Peyer's patch (tissue), 4 donors: ENCODE results near the gene KCNJ10. TPM values are rescaled to one million over a fixed set of nuclear protein-coding genes. Genes with fewer than 3 reads are reported as not detected.

ENCODE experiments used
- DNase-seq, 3 donors: peaks; one replicate each; pipeline ENCODE4 v3.0.0-alpha.2; 2017 to 2019
- H3K27ac ChIP-seq, 4 donors: fragments of 200-600 bp; sonication (generic); one replicate each; pipeline ENCODE4 v1.5.1; 2016 to 2019
- H3K27me3 ChIP-seq, 2 donors: fragments of 200-600 bp; sonication (generic); one replicate each; pipeline ENCODE4 v1.5.1; 2019
- H3K36me3 ChIP-seq, 3 donors: fragments of 200-600 bp; sonication (generic); one replicate each; pipeline ENCODE4 v1.5.1; 2016 to 2019
- H3K4me1 ChIP-seq, 4 donors: fragments of 200-600 bp; sonication (generic); one replicate each; pipeline ENCODE4 v1.5.1; 2016 to 2019
- H3K4me3 ChIP-seq, 4 donors: fragments of 200-600 bp; sonication (generic); 1 replicate in 3 of 4; 2 replicates in 1 of 4; pipeline ENCODE4 v1.5.1; 2016 to 2019; ENCODE audit warnings: mild to moderate bottlenecking in 1 of 4
- H3K9me3 ChIP-seq, 4 donors: fragments of 200-600 bp; sonication (generic); one replicate each; pipeline ENCODE4 v1.5.1; 2016 to 2019; ENCODE audit warnings: mild to moderate bottlenecking in 1 of 4
- POLR2A ChIP-seq, 2 donors: fragments of 450-650 bp; IDR thresholded peaks; one replicate each; pipeline ENCODE4 v1.5.1; 2017; ENCODE audit warnings: antibody characterized with exemption in 2 of 2, mild to moderate bottlenecking in 2 of 2, moderate library complexity in 2 of 2
- total RNA-seq, 4 donors: library from RNA; depleted of rRNA; stranded (reverse); fragments of >200 nt; gene quantifications; one replicate each; pipeline ENCODE4 v1.1.0, GENCODE V29; 2016
- TF ChIP-seq, protein P1 (sequence below), 6 experiments: fragments of 450-650 bp in 4 of 6; fragments of 200-600 bp in 2 of 6; sonication (generic) in 1 of 6; IDR thresholded peaks; one replicate each; pipeline ENCODE4 v1.5.1; 2017 to 2019; ENCODE audit warnings: antibody characterized with exemption in 6 of 6, mild to moderate bottlenecking in 3 of 6, moderate library complexity in 1 of 6

KCNJ10 gene
- total RNA-seq, 4 donors from 2014 or later = not detected

DNA sequence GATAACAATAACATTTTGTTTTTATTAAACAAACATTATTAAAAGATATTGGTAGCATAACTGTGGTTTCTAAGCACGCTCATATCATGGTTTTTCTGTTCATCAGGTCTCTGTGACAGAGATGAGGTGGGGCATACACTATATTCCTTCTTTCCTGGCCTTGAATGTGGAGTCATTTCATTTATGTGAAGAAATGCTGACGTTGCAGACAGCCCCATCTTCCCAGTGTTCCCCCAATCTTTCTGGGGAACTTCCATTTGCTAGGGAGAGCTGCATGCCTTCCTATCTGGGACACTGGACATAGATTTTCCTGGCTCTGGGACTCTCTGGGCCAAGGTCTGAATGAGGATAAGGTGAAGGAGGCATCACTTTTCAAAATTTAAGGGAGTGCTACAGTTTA is 68.5 kb downstream of the KCNJ10 start:
- DNase-seq = no peak
- no peak for TF ChIP-seq POLR2A (IDR thresholded peaks at IDR 0.05)
- TF ChIP-seq, protein P1, sequence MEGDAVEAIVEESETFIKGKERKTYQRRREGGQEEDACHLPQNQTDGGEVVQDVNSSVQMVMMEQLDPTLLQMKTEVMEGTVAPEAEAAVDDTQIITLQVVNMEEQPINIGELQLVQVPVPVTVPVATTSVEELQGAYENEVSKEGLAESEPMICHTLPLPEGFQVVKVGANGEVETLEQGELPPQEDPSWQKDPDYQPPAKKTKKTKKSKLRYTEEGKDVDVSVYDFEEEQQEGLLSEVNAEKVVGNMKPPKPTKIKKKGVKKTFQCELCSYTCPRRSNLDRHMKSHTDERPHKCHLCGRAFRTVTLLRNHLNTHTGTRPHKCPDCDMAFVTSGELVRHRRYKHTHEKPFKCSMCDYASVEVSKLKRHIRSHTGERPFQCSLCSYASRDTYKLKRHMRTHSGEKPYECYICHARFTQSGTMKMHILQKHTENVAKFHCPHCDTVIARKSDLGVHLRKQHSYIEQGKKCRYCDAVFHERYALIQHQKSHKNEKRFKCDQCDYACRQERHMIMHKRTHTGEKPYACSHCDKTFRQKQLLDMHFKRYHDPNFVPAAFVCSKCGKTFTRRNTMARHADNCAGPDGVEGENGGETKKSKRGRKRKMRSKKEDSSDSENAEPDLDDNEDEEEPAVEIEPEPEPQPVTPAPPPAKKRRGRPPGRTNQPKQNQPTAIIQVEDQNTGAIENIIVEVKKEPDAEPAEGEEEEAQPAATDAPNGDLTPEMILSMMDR (IDR thresholded peaks at IDR 0.05) = no peak
- H3K36me3 ChIP-seq = no peaks in the 10 kb centered on the region
- H3K4me3 ChIP-seq = no peak overlapping the region
- no peaks in the 10 kb centered on the region for H3K9me3 ChIP-seq
- H3K27ac ChIP-seq = no peak overlapping the region
- H3K27me3 ChIP-seq = peaks cover 0 to 5% of the 10 kb centered on the region in 2 donors
- peaks cover 0 to 9% (median 0%) of the 10 kb centered on the region in 4 donors for H3K4me1 ChIP-seq

DNA sequence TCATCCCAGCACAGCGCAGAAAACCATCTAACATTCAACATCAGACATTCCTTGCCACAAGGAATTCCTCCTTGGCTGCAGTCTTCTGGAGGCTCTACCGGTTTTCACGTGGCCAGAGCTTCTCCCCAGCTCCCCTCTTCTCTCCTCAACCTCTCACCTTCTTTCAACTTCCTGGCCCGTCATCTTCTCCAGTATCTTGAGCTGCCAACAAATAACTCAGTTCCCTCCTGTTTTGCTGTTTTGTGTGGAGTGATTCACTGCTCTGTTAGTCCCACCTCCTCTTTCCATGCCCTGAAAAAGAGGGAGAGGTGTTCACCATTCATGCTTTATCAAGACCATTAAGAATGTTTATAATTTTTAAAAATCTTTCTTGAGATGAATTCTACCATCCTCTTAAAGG is 70.8 kb downstream of the KCNJ10 start:
- no peaks in the 10 kb centered on the region for H3K36me3 ChIP-seq
- no peak overlapping the region for H3K4me3 ChIP-seq
- peaks cover 0 to 5% of the 10 kb centered on the region in 2 donors for H3K27me3 ChIP-seq
- H3K4me1 ChIP-seq = no peaks in the 10 kb centered on the region
- TF ChIP-seq, protein P1 (IDR thresholded peaks at IDR 0.05) = no peak
- TF ChIP-seq POLR2A (IDR thresholded peaks at IDR 0.05) = no peak
- no peaks in the 10 kb centered on the region for H3K9me3 ChIP-seq
- no peak for DNase-seq
- no peak overlapping the region for H3K27ac ChIP-seq

DNA sequence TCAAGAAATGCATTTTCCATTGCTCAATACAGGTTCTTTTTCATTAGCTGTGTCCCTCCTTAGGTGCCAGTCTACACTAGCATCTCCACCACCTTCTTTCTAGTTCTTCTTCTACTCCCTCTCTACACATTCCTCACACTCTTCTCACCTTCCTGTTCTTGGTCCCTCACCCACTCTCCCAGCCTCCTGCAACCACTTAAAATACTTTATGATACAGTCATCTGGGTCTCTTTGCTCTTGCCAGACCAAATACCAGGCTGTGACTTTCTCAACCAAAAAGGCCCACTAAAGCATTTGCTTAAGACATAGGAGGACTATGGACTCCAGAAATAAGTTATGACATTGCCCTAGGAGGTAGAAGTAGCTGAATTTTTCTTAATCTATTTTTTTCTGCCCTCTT is 73.3 kb downstream of the KCNJ10 start:
- TF ChIP-seq POLR2A (IDR thresholded peaks at IDR 0.05) = no peak
- TF ChIP-seq, protein P1 (IDR thresholded peaks at IDR 0.05) = no peak
- Histone ChIP-seq H3K27me3 (peaks cover 0 to 5% of the 10 kb centered on the region in 2 donors), H3K27ac (no peak overlapping the region), H3K4me1 (no peaks in the 10 kb centered on the region), H3K9me3 (no peaks in the 10 kb centered on the region), H3K4me3 (no peak overlapping the region), H3K36me3 (no peaks in the 10 kb centered on the region)
- DNase-seq = no peak

DNA sequence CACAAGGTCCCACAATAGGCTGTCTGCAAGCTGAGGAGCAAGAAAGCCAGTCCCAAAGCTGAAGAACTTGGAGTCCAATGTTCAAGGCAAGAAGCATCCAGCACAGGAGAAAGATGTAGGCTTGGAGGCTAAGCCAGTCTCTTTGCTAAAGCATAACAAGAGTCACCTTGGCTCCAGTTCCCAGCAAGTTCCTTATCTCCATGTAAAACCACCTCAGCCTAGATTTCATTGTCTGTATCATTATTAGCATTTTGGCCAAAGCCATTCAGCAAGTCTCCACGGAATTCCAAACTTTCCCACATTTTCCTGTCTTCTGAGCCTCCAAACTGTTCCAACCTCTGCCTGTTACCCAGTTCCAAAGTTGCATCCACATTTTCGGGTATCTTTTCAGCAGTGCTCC is 75.1 kb downstream of the KCNJ10 start:
- peaks cover 0 to 4% of the 10 kb centered on the region in 2 donors for H3K27me3 ChIP-seq
- H3K27ac ChIP-seq = no peak overlapping the region
- H3K4me3 ChIP-seq = no peak overlapping the region
- no peaks in the 10 kb centered on the region for H3K36me3 ChIP-seq
- H3K4me1 ChIP-seq = no peaks in the 10 kb centered on the region
- no peak for TF ChIP-seq POLR2A (IDR thresholded peaks at IDR 0.05)
- TF ChIP-seq, protein P1 (IDR thresholded peaks at IDR 0.05) = no peak
- no peak for DNase-seq
- H3K9me3 ChIP-seq = no peaks in the 10 kb centered on the region

DNA sequence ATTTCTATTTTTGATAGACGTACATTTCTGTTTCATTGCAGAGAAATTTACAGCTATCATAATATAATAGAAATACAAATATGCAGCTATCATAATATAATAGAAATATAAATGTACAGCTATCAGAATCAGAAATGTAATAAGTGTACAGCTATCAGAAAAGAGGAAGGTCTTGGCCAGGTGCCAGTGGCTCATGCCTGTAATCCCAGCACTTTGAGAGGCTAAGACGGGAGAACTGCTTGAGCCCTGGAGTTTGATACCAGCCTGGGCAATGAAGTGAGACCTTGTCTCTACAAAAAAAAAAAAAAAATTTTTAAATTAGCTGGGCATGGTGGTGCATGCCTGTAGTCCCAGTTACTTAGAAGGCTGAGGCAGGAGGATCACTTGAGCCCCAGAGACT is 76.0 kb downstream of the KCNJ10 start:
- H3K36me3 ChIP-seq = no peaks in the 10 kb centered on the region
- TF ChIP-seq, protein P1 (IDR thresholded peaks at IDR 0.05) = no peak
- no peak for TF ChIP-seq POLR2A (IDR thresholded peaks at IDR 0.05)
- H3K4me1 ChIP-seq = no peaks in the 10 kb centered on the region
- H3K27me3 ChIP-seq = no peaks in the 10 kb centered on the region
- no peaks in the 10 kb centered on the region for H3K9me3 ChIP-seq
- peak in 1 of 3 donors; percentile 56 for DNase-seq
- H3K27ac ChIP-seq = no peak overlapping the region
- H3K4me3 ChIP-seq = no peak overlapping the region

DNA sequence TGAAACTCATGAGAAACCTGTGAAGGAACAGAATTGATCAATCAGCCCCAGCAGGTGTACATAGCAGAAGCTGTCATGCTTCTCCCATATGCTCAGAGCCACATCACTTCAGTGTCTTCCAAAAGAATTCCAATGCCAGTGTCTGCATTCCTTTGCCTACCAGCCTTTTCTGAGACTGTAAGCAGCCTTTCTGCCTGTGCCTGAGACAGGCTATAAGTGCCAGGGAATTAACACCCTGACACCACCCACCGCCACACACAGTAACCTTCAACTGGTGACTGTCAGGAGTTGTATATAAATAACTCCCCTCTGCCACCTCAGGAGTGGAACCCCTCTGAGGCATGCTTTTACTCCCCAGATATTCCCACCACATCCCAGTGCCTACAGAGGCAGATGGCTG is 77.8 kb downstream of the KCNJ10 start:
- Histone ChIP-seq H3K27me3 (no peaks in the 10 kb centered on the region), H3K27ac (no peak overlapping the region)
- no peak for TF ChIP-seq POLR2A (IDR thresholded peaks at IDR 0.05)
- TF ChIP-seq, protein P1 (IDR thresholded peaks at IDR 0.05) = no peak

More for the DNA sequence above, 77.8 kb downstream of the KCNJ10 start:
- no peak overlapping the region for H3K4me3 ChIP-seq
- no peak for DNase-seq
- H3K9me3 ChIP-seq = no peaks in the 10 kb centered on the region
- H3K4me1 ChIP-seq = no peaks in the 10 kb centered on the region
- no peaks in the 10 kb centered on the region for H3K36me3 ChIP-seq
